ENCODE results near the gene MED28.
A peak's percentile ranks its signal among the peaks of the same experiment; 100 is the strongest.
"Not testable (repeated sequence)": the region's sequence is repeated elsewhere in the genome, so short reads cannot be mapped to it uniquely, and the experiment has no call there.

Gene MED28

DNA sequence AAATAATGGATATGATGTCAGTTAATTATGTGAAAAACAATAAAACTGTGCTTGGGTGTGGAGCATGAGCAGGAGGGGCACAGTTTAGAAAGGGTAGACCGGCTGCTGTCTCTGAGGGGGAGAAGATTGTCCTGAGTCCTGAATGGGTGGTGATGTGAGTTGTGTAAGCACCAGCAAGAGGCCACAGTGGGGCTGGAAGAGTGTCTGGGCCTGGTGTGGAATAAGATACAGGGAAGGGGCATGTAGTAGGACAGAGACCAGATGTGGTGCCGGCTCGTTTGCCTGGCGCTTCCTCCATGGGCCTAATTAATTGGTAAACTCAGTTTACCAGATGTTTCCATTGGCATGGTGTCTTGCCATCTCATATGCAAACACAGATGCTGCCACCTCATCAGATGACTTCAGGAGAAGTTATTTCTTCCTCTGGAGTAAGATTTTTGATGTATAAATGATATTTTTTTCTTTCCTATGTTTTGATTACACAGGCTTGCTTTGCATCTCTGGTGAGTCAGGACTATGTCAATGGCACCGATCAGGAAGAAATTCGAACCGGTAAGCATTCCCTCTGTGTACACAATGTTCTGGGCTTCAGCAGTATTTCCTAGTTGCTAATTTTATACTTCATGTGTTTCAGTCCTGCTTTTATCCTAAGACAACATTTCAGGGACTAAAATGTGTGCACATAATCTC is 5.1 kb downstream of the MED28 start:
- no peak for DNase-seq

DNA sequence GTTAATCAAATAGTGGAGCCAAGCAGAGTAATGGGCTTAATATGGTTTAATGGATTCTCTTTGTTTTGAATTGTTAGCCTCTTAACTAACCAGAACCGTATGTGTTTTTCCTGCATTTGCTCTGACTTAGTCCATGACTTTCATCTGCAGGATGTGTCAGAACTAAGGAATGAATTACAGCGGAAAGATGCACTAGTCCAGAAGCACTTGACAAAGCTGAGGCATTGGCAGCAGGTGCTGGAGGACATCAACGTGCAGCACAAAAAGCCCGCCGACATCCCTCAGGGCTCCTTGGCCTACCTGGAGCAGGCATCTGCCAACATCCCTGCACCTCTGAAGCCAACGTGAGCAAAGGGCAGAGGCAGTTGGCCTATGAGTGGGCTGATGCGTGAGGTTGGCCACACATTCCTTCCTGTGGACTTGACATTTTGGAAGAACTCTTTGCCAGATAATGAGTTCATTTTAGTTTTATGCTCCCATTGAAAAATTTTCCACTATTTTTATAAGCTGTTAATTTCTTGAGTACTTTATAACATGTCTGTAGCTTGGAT is 9.1 kb downstream of the MED28 start:
- no peak for DNase-seq

DNA sequence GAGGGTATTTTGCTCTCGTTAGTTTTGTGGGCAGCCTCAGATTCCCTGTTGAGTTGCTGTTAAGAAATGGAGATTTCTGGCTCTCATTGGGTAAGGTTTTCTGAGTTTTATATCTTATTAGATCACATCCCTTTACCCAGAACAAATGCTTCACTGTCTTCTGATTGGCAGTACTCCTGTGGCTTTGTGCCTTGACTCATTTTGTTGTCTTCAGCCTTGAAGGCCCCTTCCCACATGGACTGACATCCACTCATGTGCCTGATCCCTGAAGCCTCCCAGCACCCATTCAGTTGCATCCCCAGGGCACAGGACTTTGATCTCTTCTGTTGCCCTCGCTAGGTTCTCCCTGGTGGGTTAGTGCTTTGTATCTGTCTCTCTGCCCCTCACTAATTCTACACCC is 10.4 kb downstream of the MED28 start:
- DNase-seq: no peak

DNA sequence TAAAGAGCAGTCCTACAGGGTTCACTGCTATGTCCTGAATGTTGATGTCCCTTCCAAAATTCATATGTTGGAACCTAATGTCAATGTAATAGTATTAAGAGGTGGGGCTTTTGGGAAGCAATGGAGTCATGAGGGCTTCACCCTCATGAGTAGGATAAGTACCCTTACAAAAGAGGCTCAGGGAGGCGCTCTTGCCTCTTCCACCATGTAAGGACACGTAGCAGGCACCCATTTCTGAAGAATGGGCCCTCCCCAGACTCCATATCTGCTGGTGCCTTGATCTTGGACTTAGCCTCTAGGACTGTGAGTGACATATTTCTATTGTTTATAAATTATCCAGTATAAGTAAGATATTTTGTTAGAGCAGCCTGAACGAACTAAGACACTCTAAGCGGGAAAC is 15.8 kb downstream of the MED28 start:
- DNase-seq: no peak

DNA sequence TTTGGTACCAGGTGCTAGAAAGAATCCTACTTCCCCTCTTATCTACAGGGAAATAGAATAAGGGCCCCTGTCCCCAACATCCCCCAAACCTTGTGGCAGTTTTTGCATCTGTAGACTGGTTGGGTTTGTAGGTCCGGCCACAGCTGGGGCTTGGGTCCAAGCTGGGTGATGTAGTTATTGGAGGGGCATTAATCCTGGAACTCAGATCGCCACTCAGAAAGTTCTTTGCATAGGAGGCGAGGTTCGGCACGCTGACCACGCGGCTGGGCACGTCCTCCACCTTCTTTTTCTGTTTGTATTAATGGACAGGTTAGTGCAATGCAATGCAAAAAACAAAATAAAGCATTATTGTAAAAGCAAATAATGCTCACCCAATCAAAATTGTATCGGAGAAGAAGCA is 19.2 kb downstream of the MED28 start:
- no peak for DNase-seq

DNA sequence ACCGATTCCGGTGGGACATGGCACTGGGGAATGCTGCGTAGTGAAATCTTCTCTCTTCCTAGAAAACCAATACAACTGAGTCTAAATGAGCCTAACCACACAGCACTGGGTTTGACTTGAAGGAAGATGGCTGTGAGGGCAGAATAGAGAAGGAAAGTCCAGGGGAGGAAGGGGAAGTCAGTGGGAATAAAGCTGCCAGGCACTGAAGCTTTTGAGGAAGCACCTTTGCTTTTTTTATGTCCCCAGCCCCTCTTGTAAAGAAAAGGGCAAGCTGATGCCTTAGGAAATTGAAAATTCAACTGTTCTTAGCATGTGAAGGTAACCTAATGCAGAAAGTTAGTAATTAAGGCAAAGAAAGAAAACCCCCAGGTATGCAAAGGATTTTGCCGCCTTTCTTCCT is 20.6 kb downstream of the MED28 start:
- no peak for DNase-seq

DNA sequence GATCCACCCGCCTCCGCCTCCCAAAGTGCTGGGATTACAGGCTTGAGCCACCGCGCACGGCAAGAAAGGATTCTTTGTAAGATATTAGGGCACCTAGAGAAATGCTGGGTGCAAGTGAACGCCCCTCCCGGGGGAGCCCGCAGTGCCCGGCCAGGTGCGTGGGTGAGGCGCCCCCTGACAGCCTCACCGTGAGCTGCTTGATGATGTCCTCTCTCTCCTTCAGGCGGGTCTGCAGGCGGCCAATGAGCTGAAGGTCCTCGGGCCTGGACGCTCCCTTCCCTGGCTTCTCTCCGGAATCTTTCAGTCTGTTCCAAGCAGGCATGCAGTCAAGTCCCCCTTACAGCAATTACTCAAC is 21.9 kb downstream of the MED28 start:
- no peak for DNase-seq

DNA sequence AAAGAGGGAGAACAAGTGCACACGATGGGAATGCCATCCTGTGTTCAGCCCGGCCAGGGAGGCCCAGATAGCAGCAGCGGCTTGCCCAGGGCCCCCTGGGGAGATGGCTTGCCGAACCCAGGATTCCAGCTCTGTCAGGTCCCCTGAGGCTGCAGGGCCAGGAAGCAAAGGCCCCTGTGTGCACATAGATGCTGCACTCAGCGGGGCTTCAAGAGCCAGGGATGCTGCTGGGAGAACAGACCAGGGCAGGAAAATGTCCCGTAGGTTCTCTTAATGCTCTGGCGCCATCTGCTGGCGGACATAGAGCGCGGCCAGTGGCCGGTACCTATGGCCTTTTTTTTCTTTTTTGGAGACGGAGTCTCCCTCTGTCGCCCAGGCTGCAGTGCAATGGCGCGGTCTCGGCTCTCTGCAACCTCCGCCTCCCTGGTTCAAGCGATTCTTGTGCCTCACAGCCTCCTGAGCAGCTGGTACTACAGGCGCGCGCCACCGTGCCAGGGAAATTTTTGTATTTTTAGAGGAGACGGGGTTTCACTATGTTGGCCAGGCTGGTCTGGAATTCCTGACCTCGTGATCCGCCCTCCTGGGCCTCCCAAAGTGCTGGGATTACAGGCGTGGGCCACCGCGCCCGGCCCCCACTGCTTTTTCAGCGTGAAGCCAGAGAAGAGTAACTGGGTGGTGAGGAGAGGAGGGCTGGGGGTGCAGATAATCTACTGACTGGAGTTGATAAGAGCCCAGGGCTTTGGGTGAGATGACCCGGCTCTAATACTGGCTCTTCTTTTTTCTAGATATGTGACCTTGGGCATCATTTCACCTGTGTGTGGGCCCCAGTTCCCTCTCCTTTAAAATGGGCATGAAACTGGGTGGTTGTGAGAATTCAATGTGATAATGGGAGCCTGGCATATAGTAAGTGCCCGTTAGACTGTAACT is 22.5 kb downstream of the MED28 start:
- peak; percentile 82 for DNase-seq

DNA sequence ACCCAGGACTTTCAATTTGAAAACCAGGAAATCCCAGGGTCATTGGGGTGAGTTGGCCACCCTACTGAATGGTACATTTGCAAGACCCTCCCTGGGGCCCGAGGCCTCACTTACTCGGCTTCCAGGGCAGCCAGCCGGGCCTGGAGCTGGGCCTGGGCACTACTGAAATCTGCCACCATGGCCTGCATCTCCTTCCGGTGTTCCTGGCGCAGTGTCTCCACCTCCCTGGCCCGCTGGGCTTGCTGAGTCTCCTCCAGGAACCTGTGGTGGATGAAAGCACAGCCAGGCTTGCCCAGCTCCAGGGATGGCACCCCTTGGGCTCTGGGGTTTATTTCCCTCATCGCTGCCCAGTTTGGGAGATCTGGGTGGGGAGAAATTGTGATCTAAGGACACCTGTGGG is 24.7 kb downstream of the MED28 start:
- DNase-seq: no peak

DNA sequence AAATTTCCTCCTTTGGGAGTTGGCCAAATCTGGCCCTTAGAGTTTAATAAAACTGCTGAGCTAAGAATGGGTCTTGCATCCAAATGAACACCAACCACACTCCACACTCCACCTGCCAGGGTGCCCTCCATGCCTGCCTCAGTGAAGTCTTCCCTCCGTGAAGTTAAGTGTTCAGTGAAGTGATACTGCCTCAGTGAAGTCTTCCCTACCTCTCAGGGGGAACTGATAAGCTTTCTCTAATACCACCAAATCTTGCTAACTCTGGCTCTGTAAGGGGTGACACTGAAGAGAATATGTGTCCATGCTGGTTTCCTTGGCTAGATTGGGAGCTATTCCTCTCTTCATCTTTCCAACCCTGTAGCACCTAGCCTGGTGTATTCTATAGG is 27.9 kb downstream of the MED28 start:
- no peak for DNase-seq

DNA sequence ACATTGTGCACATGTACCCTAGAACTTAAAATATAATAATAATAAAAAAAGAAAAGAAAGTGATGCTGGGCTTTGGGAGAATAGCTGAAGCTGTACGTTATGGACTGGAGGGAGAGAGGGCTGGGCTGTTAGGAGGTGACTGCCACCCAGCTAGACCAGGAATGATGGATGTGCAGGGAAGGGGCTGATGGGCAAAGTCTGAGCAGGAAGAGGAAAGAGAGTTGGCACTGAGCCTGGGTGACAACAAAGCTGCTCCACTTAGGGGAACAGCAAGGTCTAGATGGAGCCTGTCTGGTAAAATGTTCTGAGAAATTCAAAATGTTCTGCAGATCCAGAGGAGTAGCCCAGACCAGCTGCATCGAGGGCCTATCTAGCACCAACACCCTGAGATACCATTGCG is 32.3 kb downstream of the MED28 start:
- DNase-seq: no peak

DNA sequence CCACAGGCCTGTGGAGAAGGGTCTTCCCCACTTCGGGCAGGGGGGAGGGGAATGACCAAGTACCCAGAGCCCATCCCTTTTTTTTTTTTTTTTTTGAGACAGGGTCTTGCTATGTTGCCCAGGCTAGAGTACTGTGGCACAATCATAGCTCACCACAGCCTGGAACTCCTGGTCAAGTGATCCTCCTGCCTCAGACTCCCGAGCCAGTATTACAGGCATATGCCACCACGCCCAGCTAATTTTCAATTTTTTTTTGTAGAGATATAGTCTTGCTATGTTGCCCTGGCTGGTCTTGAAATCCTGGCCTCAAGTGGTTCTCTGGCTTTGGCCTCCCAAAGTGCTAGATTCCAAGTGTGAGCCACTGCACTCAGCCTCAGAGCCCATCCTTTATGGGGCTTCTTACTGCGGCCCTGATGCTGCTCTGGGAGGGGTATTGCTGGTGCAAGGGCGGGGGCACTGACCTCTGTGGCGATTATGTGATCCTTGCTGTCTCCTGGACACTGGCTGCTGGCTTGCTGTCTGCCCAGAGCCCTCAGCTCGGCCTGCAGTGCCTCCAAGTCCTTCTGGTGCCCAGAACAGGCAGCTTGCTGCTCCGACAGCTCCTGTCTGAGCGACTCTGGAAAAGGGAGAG is 32.9 kb downstream of the MED28 start:
- DNase-seq: no peak

DNA sequence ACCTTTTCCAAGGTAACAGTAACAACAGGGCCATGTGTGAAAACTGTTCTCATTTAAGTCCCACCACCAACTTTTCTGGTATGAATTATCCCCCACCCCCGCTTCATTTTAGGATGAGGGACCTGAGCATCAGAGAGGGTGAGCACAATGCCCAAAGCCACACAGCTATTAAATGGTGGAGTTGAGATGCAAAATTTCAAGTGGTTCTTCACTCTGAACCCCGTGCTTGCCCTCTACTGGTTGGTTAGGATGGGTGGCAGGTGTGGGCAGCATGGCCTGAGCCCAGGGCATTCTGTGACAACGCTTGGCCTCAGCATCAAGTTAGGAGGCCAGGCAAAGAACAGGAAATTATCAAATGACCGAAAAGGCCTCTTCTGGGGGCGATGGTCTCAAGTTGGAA is 33.5 kb downstream of the MED28 start:
- DNase-seq: no peak

DNA sequence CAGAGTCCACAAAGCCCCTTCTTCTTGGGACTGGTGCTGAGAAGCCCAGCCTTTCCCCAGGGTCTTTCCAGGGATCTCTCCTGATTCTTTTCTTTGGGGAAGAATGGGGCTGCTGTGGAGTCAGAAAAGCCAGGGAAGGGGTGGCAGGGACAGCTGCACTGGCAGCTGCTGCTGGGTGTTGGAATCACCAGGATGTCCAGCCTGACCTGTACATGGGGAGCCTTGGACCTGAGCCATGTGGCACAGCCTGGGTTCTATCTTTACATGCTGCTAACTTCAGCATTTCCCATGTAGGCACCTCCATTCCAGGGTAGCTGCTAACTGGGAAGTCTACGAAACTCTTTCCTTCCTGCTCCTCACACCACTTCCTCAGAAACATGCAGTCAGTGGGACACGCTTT is 36.0 kb downstream of the MED28 start:
- no peak for DNase-seq

DNA sequence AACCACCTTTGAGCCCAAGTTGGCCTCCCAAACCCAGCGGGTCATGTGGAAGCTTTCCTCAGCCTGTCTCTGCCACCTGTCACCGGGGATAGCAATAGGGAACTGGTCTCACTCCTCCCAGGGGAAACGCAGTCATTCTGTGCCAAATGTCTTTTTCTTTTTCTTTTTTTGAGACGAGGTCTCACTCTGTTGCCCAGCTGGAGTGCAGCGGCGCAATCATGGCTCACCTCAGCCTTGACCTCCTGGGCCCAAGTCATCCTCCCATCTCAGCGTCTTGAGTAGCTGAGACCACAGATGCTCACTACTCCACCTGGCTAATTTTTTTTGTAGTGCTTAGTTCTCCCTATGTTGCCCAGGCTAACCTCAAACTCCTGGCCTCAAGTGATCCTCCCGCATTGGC is 40.3 kb downstream of the MED28 start:
- no peak for DNase-seq

DNA sequence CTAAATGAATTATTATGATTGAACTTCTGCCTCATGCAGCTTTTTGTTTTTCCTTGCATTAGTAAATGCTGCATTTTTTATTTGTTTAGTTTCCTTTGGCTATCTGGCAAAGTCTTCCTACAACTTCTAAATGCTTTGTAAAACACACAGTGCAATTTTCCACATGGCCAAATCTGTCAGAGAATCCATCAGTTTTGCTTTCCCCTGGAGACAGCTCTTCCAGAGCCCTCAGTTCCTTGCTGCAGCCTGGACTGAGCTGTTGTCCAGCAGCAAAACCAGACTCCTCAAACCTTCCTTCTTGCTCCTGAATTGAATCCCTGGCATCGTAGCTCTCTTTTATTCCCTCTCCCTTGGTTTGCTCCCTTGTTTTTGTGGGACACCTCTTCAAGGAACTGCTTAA is 42.6 kb downstream of the MED28 start:
- DNase-seq: no peak

DNA sequence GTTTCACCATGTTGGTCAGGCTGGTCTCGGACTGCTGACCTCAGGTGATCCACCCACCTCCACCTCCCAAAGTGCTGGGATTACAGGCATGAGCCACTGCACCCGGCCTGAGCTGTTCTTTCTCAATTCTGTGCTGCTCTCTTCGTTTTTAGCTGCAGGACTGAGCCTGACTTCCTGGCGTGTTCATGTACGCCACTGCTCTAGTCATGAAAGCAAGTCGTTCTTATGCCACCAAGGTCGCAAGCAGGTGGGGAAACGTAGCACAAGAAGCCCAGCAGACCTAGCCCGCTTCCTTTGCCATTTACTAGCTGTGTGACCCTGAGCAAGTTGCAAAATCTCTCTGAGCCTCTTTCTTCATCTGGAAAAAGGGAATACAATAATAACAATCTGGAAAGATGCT is 43.4 kb downstream of the MED28 start:
- no peak for DNase-seq

DNA sequence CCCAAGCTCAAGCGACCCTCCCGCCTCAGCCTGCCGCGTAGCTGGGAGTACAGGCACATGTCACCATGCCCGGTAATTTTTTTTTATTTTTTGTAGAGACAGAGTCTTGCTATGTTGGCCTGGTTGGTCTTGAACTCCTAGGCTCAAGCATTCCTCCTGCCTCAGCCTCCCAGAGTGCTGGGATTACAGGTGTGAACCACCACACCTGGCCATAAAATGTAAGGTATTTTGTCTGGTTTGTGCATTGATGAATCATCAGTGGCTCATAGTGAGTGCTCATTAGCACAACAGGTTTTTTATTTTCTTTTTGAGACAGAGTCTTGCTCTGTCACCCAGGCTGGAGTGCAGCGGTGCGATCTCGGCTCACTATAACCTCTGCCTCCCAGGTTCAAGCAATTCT is 44.8 kb downstream of the MED28 start:
- DNase-seq: not testable (repeated sequence)

DNA sequence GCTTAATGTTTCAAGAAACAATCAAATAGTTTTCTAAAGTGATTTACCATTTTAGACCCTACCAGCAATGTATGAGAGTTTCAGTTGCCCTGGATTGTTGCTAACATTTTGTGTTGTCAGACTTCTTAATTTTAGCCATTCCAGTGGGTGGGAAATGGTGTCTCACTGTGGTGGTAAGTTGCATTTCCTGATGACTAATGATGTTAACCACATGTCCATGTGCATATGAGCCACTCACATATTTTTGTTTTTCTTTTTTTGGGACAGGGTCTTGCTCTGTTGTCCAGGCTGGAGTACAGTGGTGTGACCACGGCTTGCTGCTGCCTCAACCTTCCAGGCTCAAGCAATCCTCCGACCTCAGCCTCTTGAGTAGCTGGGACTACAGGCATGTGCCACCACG is 48.3 kb downstream of the MED28 start:
- no peak for DNase-seq

DNA sequence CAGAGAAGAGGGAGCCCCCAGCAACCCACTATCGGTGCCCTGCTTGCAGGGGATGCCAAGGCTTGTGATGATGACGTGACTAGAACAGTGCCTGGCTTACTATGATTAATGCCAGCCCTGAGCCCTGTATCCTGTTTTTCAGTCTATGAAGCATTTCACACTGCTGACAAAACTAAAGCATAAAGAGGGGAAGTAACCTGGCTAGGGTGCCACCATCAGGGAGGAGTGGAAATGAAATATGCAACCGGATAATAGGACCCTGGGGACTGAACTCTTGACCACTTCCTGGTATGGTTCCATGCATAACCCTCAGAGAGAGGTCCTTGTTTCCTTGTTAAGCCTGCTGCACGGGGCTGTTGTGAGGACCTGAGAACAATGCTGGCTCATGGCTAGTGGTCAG is 50.3 kb downstream of the MED28 start:
- DNase-seq: no peak

DNA sequence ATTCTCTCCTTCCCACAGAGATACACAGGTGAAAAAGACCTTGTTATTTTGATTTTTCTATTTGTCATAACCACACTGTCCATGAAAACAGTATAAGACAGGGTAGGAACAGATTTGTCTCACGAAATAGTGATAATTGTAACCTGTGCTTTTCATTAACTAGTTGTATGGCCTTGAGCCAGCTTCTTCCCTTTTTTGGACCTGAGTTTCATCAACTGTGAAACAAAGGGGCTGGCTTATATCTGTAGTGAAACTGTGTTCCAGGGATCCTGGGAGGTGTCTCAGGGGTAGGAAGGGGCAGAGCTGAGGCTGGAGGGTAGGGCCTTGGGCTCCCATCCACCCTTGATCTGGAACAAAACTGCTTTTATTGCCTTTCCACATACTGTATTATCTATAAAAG is 50.9 kb downstream of the MED28 start:
- no peak for DNase-seq

DNA sequence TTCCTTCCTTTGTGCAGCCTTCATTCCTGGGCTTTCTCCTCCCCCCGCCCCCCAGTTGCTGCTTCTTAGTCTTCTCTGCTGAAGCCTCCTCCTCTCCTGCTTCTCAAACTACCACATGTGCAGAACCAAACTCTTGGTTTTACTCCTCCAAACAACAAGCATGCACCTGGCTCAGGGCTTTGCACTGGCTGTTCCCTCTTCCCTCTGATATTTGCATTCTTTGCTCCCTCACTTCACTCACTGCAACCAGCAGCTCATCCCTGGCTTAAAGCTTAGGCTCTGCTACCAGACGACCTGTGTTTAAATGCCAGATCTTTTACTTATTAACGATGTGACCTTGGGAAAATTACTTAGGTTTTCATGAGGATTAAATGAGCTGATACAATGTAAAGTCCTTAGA is 51.4 kb downstream of the MED28 start:
- no peak for DNase-seq

DNA sequence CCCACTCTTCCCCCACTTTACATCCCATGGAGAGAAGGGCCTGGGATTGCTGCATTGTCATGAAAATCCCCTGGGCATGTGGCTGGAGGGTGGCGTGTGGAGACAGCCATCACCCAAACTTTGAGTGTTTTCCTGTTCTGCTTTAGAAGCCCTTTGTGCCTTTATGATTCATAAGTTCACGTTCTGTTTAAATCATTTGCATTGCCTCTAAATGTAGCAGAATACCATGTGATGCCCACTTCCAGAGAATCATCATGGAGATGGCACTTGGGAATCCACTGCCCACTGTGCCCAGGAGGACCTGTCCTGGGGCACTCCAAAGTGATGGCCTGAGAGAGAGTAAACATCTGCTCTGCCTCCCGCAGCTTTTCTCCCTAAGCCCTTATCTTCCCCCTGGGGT is 52.8 kb downstream of the MED28 start:
- DNase-seq: no peak

DNA sequence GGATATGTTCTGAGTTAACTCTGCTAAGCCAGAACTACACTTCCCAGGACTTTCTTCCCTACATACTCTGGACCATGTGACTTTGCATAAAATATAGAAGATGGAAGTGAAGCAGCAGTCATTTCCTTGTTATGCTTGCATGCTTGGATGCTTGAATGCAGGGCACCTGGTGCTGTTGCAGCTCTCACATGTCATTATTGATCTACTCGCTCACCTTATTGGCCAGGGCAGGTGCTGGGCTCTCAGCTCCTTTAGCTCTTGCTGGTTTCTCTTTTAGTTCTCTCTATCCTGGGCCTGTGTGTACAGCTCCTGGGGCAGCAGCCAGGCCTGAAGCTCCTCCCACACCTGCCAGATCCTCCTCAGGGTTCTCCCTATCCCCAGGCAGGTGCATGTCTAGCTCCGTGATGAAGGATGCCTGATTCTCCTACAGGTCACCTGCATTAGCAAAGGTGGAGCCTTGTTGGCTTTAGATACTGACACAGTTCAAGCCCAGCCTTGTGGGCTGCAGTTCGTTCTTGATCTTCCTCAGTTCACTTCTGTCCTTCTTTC is 53.3 kb downstream of the MED28 start:
- DNase-seq: no peak

All from activated CD4-positive, alpha-beta T cell treated with anti-CD3 and anti-CD28 coated beads for 48 hours (primary cell).